Kidney epithelial cell (primary cell): Measurements from ENCODE around the gene RABL6. TPM values are rescaled to one million over a fixed set of nuclear protein-coding genes. Genes with fewer than 3 reads are reported as not detected.

Experiments used
- DNase-seq: peaks from one replicate; pipeline ENCODE4 v3.0.0-alpha.2; 2010; ENCODE audit warnings: low read depth
- H3K27me3 ChIP-seq: 2 replicates; pipeline ENCODE4 v1.6.0; 2011; ENCODE audit warnings: low read length; ENCODE audit not compliant: control insufficient read depth, insufficient read depth
- H3K36me3 ChIP-seq: 2 replicates; pipeline ENCODE4 v1.5.1; 2011; ENCODE audit warnings: low read length; ENCODE audit not compliant: control insufficient read depth, insufficient read depth
- H3K4me3 ChIP-seq: 2 replicates; pipeline ENCODE4 v1.5.1; 2011; ENCODE audit warnings: low read depth, mild to moderate bottlenecking, control low read depth, low read length
- total RNA-seq: library from RNA; depleted of rRNA; stranded (reverse); fragments of >200 nt; gene quantifications from 2 replicates; pipeline ENCODE4 v1.2.3, GENCODE V29; 2015
- TF ChIP-seq, protein P1 (sequence below): IDR thresholded peaks from 2 replicates; pipeline ENCODE4 v1.5.1; 2011; ENCODE audit warnings: mild to moderate bottlenecking, moderate library complexity, low read length, control low read depth, inconsistent platforms; ENCODE audit not compliant: insufficient read depth, poor library complexity, severe bottlenecking

The RABL6 gene
- total RNA-seq, 1 donor from 2014 or later, result 99.3 TPM

DNA sequence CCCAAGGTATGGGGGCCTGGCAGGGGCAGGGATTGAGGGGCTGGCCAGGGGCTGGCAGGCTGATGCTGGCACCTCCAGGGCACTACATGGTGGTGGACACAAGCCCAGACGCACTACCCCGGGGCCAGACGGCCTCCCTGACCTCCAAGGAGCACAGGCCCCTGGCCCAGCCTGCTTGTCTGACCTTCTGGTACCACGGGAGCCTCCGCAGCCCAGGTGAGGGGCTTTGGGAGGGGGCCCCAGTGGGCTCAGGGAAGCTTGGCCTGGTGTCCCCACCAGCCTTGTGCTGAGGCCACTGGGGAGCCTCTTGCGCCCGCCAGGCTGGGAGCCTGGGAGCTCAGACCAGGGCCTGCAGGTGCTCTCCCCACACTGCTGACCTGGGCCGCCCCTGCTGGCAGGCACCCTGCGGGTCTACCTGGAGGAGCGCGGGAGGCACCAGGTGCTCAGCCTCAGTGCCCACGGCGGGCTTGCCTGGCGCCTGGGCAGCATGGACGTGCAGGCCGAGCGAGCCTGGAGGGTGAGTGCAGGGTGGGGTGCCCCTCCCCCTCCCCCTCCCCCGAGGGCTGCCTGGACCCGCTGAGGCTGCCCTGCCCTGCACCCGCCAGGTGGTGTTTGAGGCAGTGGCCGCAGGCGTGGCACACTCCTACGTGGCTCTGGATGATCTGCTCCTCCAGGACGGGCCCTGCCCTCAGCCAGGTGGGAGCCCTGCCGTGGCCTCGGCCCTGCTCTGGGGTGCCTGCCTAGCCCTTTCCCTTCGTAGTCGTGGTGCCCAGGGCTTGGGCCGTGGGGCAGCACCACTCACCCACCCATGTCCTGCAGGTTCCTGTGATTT lies 50.0 kb downstream of the RABL6 start:
- Histone ChIP-seq H3K27me3 (no peaks in the 10 kb centered on the region), H3K36me3 (no peaks in the 10 kb centered on the region), H3K4me3 (no peak overlapping the region)
- no peak for DNase-seq
- TF ChIP-seq, protein P1, sequence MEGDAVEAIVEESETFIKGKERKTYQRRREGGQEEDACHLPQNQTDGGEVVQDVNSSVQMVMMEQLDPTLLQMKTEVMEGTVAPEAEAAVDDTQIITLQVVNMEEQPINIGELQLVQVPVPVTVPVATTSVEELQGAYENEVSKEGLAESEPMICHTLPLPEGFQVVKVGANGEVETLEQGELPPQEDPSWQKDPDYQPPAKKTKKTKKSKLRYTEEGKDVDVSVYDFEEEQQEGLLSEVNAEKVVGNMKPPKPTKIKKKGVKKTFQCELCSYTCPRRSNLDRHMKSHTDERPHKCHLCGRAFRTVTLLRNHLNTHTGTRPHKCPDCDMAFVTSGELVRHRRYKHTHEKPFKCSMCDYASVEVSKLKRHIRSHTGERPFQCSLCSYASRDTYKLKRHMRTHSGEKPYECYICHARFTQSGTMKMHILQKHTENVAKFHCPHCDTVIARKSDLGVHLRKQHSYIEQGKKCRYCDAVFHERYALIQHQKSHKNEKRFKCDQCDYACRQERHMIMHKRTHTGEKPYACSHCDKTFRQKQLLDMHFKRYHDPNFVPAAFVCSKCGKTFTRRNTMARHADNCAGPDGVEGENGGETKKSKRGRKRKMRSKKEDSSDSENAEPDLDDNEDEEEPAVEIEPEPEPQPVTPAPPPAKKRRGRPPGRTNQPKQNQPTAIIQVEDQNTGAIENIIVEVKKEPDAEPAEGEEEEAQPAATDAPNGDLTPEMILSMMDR, result no peak

- TF ChIP-seq, protein P1, result no peak
- no peaks in the 10 kb centered on the region for H3K36me3 ChIP-seq
These were observed 50.7 kb downstream of the RABL6 start for GRCh38 chr9:136858452-136858843.

GRCh38 chr9:136858844-136859757 lies 51.4 kb downstream of the RABL6 start:
- no peaks in the 10 kb centered on the region for H3K27me3 ChIP-seq
- DNase-seq, result no peak
- no peaks in the 10 kb centered on the region for H3K36me3 ChIP-seq
- no peak overlapping the region for H3K4me3 ChIP-seq
- TF ChIP-seq, protein P1, result no peak

More at GRCh38 chr9:136858452-136858843, 50.7 kb downstream of the RABL6 start:
- no peak overlapping the region for H3K4me3 ChIP-seq
- no peak for DNase-seq
- H3K27me3 ChIP-seq, result no peaks in the 10 kb centered on the region

DNA sequence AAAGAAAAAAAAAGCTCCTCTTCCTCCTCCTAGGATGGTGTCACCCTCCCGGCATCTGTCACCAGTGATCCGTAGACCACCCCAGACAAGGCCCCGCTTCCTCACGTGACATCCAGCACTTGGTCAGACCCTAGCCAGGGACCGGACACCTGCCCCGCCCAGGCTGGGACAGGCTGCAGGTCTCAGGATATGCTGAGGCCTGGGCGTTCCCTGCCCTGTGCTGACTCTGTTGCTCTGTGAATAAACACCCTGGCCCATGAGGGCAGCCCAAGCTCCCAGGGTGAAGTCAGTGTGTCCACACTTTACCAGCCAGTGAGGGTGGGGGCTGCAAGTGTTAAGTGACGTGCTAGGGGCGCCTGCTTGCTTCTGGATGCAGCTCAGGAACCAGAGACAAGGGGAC lies 52.8 kb downstream of the RABL6 start:
- no peaks in the 10 kb centered on the region for H3K27me3 ChIP-seq
- no peaks in the 10 kb centered on the region for H3K36me3 ChIP-seq
- no peak overlapping the region for H3K4me3 ChIP-seq
- TF ChIP-seq, protein P1, result no peak
- DNase-seq, result no peak

DNA sequence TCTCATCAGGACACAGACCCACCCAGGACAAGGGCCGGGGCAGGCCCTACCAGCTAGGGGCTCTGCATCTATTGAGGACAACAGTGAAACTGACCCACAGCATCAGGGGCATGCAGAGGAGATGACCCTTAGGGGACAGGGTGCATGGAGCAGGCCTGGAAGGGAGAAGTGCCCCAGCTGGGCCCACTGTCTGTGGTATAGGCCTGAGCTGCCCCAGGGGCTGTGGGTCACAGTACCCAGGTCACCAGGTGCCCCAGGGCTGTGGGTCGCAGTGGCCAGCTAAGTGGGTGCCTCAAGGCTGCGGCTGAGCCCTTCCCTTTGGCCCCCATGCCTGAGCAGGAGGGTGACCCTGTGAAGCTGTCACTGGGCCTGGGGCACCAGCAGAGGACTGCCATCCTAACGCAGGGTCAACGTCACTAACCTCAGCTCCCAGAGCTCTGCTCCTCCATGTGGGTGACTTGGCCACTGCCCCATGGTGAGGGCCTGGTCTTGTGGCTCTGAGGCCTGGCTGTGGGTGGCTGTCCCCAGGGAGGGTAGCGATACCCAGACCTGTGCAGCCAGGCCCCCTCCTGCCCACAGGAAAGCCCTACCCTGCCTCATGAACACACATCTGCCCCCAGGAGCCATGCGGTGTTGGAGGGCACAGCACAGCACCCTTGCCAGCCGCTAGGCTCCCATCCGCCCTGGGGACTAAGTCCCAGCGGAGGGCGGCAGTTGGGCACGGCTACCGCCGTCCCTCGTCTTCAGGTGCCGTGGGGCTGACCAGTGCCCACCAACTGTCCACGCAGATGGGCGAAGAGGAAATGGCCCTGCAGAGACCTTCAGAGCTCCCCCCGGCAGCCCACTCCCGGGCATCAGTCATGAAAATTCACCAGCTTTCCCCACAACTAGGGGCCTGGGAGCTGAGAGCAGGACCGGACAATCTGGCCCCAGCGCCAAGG lies 53.5 kb downstream of the RABL6 start:
- H3K27me3 ChIP-seq, result no peaks in the 10 kb centered on the region
- H3K4me3 ChIP-seq, result no peak overlapping the region
- DNase-seq, result no peak
- no peaks in the 10 kb centered on the region for H3K36me3 ChIP-seq
- TF ChIP-seq, protein P1, result no peak
